GM23338 (cell line): Measurements from ENCODE around the gene FUBP1. TPM values are rescaled to one million over a fixed set of nuclear protein-coding genes. Genes with fewer than 3 reads are reported as not detected.

Source experiments
- ATAC-seq: fragments of 200-7000 bp; cut with Tn5 transposase; 3 replicates; pipeline ENCODE4 v1.9.1; 2020
- DNase-seq: peaks from one replicate; pipeline ENCODE4 v3.0.0-alpha.2; 2015; ENCODE audit warnings: low spot score
- H2AFZ ChIP-seq: fragments of 200-600 bp; sonication (generic); 2 replicates; pipeline ENCODE4 v1.8.0; 2016; ENCODE audit warnings: antibody characterized with exemption, mild to moderate bottlenecking, moderate library complexity
- H3F3A ChIP-seq: fragments of 200-600 bp; sonication (generic); replicated peaks from 2 replicates; pipeline ENCODE4 v1.8.0; 2017; ENCODE audit warnings: antibody characterized with exemption, mixed run types, low read depth
- H3K27ac ChIP-seq: fragments of 200-600 bp; sonication (generic); 2 replicates; pipeline ENCODE4 v1.6.1; 2016; ENCODE audit warnings: low read depth
- H3K27me3 ChIP-seq: fragments of 200-600 bp; sonication (generic); 2 replicates; pipeline ENCODE4 v1.8.0; 2016; ENCODE audit warnings: mild to moderate bottlenecking, mixed run types, moderate library complexity; ENCODE audit not compliant: insufficient read depth
- H3K36me3 ChIP-seq: fragments of 200-600 bp; sonication (generic); 2 replicates; pipeline ENCODE4 v1.8.0; 2016; ENCODE audit warnings: mild to moderate bottlenecking; ENCODE audit not compliant: insufficient read depth
- H3K4me1 ChIP-seq: fragments of 200-600 bp; sonication (generic); 2 replicates; pipeline ENCODE4 v1.8.0; 2016; ENCODE audit warnings: mild to moderate bottlenecking, moderate library complexity; ENCODE audit not compliant: insufficient read depth
- H3K4me2 ChIP-seq: fragments of 200-600 bp; sonication (generic); 2 replicates; pipeline ENCODE4 v1.7.1; 2017; ENCODE audit warnings: mixed run types
- H3K4me3 ChIP-seq: fragments of 200-600 bp; sonication (generic); 2 replicates; pipeline ENCODE4 v1.6.1; 2016; ENCODE audit warnings: mixed run types
- H3K79me2 ChIP-seq: fragments of 200-600 bp; sonication (generic); replicated peaks from 2 replicates; pipeline ENCODE4 v1.8.0; 2017; ENCODE audit warnings: mild to moderate bottlenecking; ENCODE audit not compliant: insufficient read depth
- H3K9me2 ChIP-seq: fragments of 200-600 bp; sonication (generic); 2 replicates; pipeline ENCODE4 v1.8.0; 2017; ENCODE audit not compliant: insufficient read depth
- H4K20me1 ChIP-seq: fragments of 200-600 bp; sonication (generic); replicated peaks from 2 replicates; pipeline ENCODE4 v1.8.0; 2017; ENCODE audit warnings: mild to moderate bottlenecking; ENCODE audit not compliant: insufficient read depth
- H3K27ac Mint-ChIP-seq: 2 replicates; pipeline ENCODE4 v1.8.0; 2020; ENCODE audit warnings: inconsistent platforms, mild to moderate bottlenecking, moderate library complexity, mixed read lengths
- H3K27me3 Mint-ChIP-seq: 3 replicates; pipeline ENCODE4 v1.8.0; 2022; ENCODE audit warnings: low read depth, mild to moderate bottlenecking, moderate library complexity, mixed read lengths, inconsistent platforms; ENCODE audit not compliant: insufficient read depth, poor library complexity
- H3K36me3 Mint-ChIP-seq: 3 replicates; pipeline ENCODE4 v1.8.0; 2021; ENCODE audit warnings: low read depth, mild to moderate bottlenecking, inconsistent platforms, moderate library complexity, mixed read lengths
- H3K4me1 Mint-ChIP-seq: 3 replicates; pipeline ENCODE4 v1.8.0; 2020; ENCODE audit warnings: mild to moderate bottlenecking, inconsistent platforms, mixed read lengths
- H3K4me3 Mint-ChIP-seq: 3 replicates; pipeline ENCODE4 v1.8.0; 2021; ENCODE audit warnings: moderate library complexity, mild to moderate bottlenecking, inconsistent platforms, mixed read lengths
- H3K9me3 Mint-ChIP-seq: 3 replicates; pipeline ENCODE4 v1.8.0; 2020; ENCODE audit warnings: moderate library complexity, mild to moderate bottlenecking, inconsistent platforms, mixed read lengths
- CTCF ChIP-seq, 2 experiments: fragments of 200-600 bp in 1 of 2; sonication (generic) in 1 of 2; conservative IDR thresholded peaks; 2 replicates each; pipeline versions ENCODE4 v1.5.1 to v1.6.1; 2016 to 2017; ENCODE audit warnings: antibody characterized with exemption in 2 of 2, low read depth in 2 of 2, mild to moderate bottlenecking in 2 of 2, moderate library complexity in 1 of 2
- EZH2phosphoT487 ChIP-seq: fragments of 200-600 bp; sonication (generic); IDR thresholded peaks from one replicate; pipeline ENCODE4 v1.8.1; 2018; ENCODE audit warnings: antibody characterized with exemption; ENCODE audit not compliant: unreplicated experiment
- NANOG ChIP-seq: IDR thresholded peaks from 2 replicates; pipeline ENCODE4 v1.6.1; 2016; ENCODE audit warnings: antibody characterized with exemption, borderline replicate concordance
- POLR2AphosphoS5 ChIP-seq: IDR thresholded peaks from 2 replicates; pipeline ENCODE4 v1.6.1; 2016; ENCODE audit warnings: antibody characterized with exemption, low read depth
- REST ChIP-seq: IDR thresholded peaks from one replicate; pipeline ENCODE4 v1.6.1; 2018; ENCODE audit warnings: antibody characterized with exemption; ENCODE audit not compliant: unreplicated experiment
- STAT1 ChIP-seq: IDR thresholded peaks from one replicate; pipeline ENCODE4 v1.6.1; 2016; ENCODE audit warnings: antibody characterized with exemption; ENCODE audit not compliant: unreplicated experiment
- ZNF114 ChIP-seq: fragments of 250-450 bp; sonication (Bioruptor Pico); IDR thresholded peaks from 2 replicates; pipeline ENCODE4 v1.5.0; 2020; ENCODE audit warnings: mild to moderate bottlenecking, moderate library complexity
- ZNF331 ChIP-seq: fragments of 250-450 bp; sonication (Bioruptor Pico); IDR thresholded peaks from 2 replicates; pipeline ENCODE4 v1.5.0; 2020; ENCODE audit warnings: low read depth, mild to moderate bottlenecking, moderate library complexity
- ZNF462 ChIP-seq: fragments of 250-450 bp; sonication (Bioruptor Pico); IDR thresholded peaks from 2 replicates; pipeline ENCODE4 v1.5.0; 2020; ENCODE audit warnings: mild to moderate bottlenecking, moderate library complexity
- polyA plus RNA-seq: library from polyadenylated mRNA; unstranded; fragments of >200 nt; fragmentation: Nextera tagmentation; extraction: Ambion mirVana; gene quantifications from 2 replicates; pipeline ENCODE4 v1.2.1, GENCODE V29; 2016
- total RNA-seq: library from RNA; depleted of rRNA; stranded (reverse); fragments of >200 nt; shearing (Covaris generic); gene quantifications from 2 replicates; pipeline ENCODE4 v1.2.3, GENCODE V29; 2014
- TF ChIP-seq, protein P1 (sequence below): IDR thresholded peaks from 2 replicates; pipeline ENCODE4 v1.6.1; 2016; ENCODE audit warnings: antibody characterized with exemption

Gene FUBP1
- total and polyA plus RNA-seq, 2 experiments from 2014 or later, result 212 to 308 TPM

- no peak for TF ChIP-seq ZNF462
- no peak for TF ChIP-seq NANOG
- TF ChIP-seq ZNF331 (CRISPR knock-in tag), result no peak
- TF ChIP-seq CTCF (conservative IDR thresholded peaks at IDR 0.05; ENCODE audit: low read depth in 2 of 2), result no peak
- TF ChIP-seq EZH2phosphoT487, result no peak
- TF ChIP-seq ZNF114 (CRISPR knock-in tag), result no peak
- TF ChIP-seq STAT1, result no peak
Observed at GRCh38 chr1:77975907-77976306, 3.0 kb downstream of the FUBP1 start (continued).

GRCh38 chr1:77975386-77975785 is 3.5 kb downstream of the FUBP1 start:
- H3K4me3 Mint-ChIP-seq, result no peak overlapping the region; the same call in 2 of the 3 replicates
- no peak for TF ChIP-seq REST
- TF ChIP-seq ZNF114 (CRISPR knock-in tag), result no peak
- TF ChIP-seq, protein P1, sequence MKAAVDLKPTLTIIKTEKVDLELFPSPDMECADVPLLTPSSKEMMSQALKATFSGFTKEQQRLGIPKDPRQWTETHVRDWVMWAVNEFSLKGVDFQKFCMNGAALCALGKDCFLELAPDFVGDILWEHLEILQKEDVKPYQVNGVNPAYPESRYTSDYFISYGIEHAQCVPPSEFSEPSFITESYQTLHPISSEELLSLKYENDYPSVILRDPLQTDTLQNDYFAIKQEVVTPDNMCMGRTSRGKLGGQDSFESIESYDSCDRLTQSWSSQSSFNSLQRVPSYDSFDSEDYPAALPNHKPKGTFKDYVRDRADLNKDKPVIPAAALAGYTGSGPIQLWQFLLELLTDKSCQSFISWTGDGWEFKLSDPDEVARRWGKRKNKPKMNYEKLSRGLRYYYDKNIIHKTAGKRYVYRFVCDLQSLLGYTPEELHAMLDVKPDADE, result no peak
- TF ChIP-seq POLR2AphosphoS5, result no peak
- no peak for TF ChIP-seq CTCF (conservative IDR thresholded peaks at IDR 0.05; ENCODE audit: low read depth in 2 of 2)
- TF ChIP-seq ZNF331 (CRISPR knock-in tag), result no peak
- no peak for TF ChIP-seq STAT1

More at GRCh38 chr1:77975386-77975785, 3.5 kb downstream of the FUBP1 start:
- ATAC-seq (no peak), DNase-seq (no peak)
- Mint-ChIP-seq H3K9me3 (no peaks in the 10 kb centered on the region), H3K27ac (no peak overlapping the region), H3K27me3 (peaks cover 15% of the 10 kb centered on the region), H3K36me3 (peaks cover 41% of the 10 kb centered on the region), H3K4me1 (peaks cover 34% of the 10 kb centered on the region)
- H2AFZ ChIP-seq, result no peak overlapping the region
- peak overlapping the region; percentile 81 for H3K4me3 ChIP-seq
- H3K4me1 ChIP-seq, result peaks cover 56% of the 10 kb centered on the region
- peaks cover 94% of the 10 kb centered on the region for H3K79me2 ChIP-seq
- H3K36me3 ChIP-seq, result peaks cover 3% of the 10 kb centered on the region; the same call in 1 of the 2 replicates
- H3F3A ChIP-seq, result no peaks in the 10 kb centered on the region
- H3K9me2 ChIP-seq, result no peaks in the 10 kb centered on the region
- peak overlapping the region; percentile 73 for H3K4me2 ChIP-seq
- H3K27ac ChIP-seq, result no peak overlapping the region
- H4K20me1 ChIP-seq, result peaks cover 49% of the 10 kb centered on the region
- no peaks in the 10 kb centered on the region for H3K27me3 ChIP-seq
